Ishikawa (cell line): Measurements from ENCODE around the gene CACNA1C.

Source experiments
- CEBPB ChIP-seq: IDR thresholded peaks from 2 replicates; pipeline ENCODE4 v1.6.1; 2012
- NFIC ChIP-seq: IDR thresholded peaks from 2 replicates; pipeline ENCODE4 v1.6.1; 2012
- RAD21 ChIP-seq: IDR thresholded peaks from 2 replicates; pipeline ENCODE4 v1.6.1; 2012; ENCODE audit warnings: low read depth
- TF ChIP-seq, protein P1 (sequence below): IDR thresholded peaks from 2 replicates; pipeline ENCODE4 v1.6.1; 2012; ENCODE audit warnings: low read depth, mild to moderate bottlenecking
- TF ChIP-seq, protein P2 (sequence below): IDR thresholded peaks from 2 replicates; pipeline ENCODE4 v1.6.1; 2012

DNA sequence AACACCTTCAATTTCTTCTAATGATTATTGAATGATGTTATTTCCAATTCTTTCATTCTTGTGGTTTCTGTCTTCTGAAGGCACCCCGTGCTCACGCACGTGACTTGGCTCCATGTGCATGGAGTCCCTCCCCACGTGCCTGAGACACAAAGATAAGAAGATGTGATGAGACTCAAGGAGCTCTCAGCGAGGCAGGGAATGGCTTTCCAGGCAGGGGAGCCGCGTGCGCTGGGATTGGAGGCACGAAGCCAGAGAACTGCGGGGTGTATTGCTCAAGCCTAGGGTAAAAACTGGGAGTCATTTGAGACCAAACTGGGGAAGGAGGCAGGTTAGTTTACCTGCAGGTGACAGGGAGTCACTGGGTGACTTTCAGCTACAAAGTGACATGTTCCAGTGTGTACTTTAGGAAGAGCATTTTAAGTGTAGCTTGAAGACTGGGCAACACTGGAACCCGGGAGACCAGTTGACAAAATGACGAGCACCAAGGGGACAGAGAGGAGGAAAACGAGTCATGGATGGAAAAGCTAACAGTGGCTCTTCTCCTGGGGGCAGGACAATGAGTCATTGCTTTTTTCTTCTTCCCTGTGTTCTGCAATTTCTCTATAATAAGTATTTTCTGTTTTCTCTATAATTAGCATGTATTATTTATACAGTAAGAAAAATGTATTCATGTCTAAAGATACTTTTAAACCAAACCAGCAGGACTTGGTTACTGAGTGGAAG, 430.3 kb downstream of the CACNA1C start:
- TF ChIP-seq, protein P1, sequence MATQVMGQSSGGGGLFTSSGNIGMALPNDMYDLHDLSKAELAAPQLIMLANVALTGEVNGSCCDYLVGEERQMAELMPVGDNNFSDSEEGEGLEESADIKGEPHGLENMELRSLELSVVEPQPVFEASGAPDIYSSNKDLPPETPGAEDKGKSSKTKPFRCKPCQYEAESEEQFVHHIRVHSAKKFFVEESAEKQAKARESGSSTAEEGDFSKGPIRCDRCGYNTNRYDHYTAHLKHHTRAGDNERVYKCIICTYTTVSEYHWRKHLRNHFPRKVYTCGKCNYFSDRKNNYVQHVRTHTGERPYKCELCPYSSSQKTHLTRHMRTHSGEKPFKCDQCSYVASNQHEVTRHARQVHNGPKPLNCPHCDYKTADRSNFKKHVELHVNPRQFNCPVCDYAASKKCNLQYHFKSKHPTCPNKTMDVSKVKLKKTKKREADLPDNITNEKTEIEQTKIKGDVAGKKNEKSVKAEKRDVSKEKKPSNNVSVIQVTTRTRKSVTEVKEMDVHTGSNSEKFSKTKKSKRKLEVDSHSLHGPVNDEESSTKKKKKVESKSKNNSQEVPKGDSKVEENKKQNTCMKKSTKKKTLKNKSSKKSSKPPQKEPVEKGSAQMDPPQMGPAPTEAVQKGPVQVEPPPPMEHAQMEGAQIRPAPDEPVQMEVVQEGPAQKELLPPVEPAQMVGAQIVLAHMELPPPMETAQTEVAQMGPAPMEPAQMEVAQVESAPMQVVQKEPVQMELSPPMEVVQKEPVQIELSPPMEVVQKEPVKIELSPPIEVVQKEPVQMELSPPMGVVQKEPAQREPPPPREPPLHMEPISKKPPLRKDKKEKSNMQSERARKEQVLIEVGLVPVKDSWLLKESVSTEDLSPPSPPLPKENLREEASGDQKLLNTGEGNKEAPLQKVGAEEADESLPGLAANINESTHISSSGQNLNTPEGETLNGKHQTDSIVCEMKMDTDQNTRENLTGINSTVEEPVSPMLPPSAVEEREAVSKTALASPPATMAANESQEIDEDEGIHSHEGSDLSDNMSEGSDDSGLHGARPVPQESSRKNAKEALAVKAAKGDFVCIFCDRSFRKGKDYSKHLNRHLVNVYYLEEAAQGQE: no peak
- TF ChIP-seq, protein P2, sequence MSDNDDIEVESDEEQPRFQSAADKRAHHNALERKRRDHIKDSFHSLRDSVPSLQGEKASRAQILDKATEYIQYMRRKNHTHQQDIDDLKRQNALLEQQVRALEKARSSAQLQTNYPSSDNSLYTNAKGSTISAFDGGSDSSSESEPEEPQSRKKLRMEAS: no peak
- TF ChIP-seq RAD21 (no peak), NFIC (no peak), CEBPB (no peak)
